Activated naive CD8-positive, alpha-beta T cell treated with anti-CD3 and anti-CD28 coated beads for 36 hours (primary cell): Measurements from ENCODE around the gene TRIAP1. TPM values are rescaled to one million over a fixed set of nuclear protein-coding genes. Genes with fewer than 3 reads are reported as not detected.

ENCODE experiments used
- total RNA-seq, 2 experiments: library from RNA; stranded (reverse); gene quantifications; one replicate each; pipeline ENCODE4 v1.2.3, GENCODE V29; 2021

Gene TRIAP1
- total RNA-seq, 2 experiments from 2014 or later: 64.2 to 64.6 TPM

Other genes starting within 250 kb of the TRIAP1 start
- 1,000 to 10,000 TPM; 3,852 to 4,173 TPM for gene RPLP0, start 245.3 kb downstream of the TRIAP1 start, total RNA-seq
- 10 to 100 TPM; 37.1 to 39.2 TPM for gene PXN, start 180.7 kb downstream of the TRIAP1 start, total RNA-seq
- 1,000 to 10,000 TPM; 1,075 to 1,133 TPM for gene RNU4-2, start 154.5 kb downstream of the TRIAP1 start, total RNA-seq
- 100 to 1,000 TPM; 768 to 829 TPM for gene RNU4-1, start 153.1 kb downstream of the TRIAP1 start, total RNA-seq
- gene SIRT4, start 144.1 kb downstream of the TRIAP1 start, total RNA-seq: 1 to 10 TPM; 1.9 to 2.1 TPM
- not detected for gene PLA2G1B, start 118.6 kb downstream of the TRIAP1 start, total RNA-seq
- 1 to 10 TPM in 1 of 2 experiments, under 1 TPM in 1; 0.60 to 1.7 TPM for gene MSI1, start 77.2 kb downstream of the TRIAP1 start, total RNA-seq
- gene COX6A1, start 8.3 kb downstream of the TRIAP1 start, total RNA-seq: 100 to 1,000 TPM; 449 to 455 TPM
- gene GATC, start 60 bp upstream of the TRIAP1 start, total RNA-seq: 10 to 100 TPM; 25.0 to 30.5 TPM
- 100 to 1,000 TPM; 288 to 292 TPM for gene SRSF9, start 23.4 kb upstream of the TRIAP1 start, total RNA-seq
- 100 to 1,000 TPM; 214 to 226 TPM for gene DYNLL1, start 49.7 kb upstream of the TRIAP1 start, total RNA-seq
- gene COQ5, start 82.8 kb upstream of the TRIAP1 start, total RNA-seq: 10 to 100 TPM; 35.0 to 35.6 TPM
- gene RNF10, start 88.0 kb upstream of the TRIAP1 start, total RNA-seq: 100 to 1,000 TPM; 142 to 164 TPM
- 10 to 100 TPM; 60.0 to 61.9 TPM for gene POP5, start 135.0 kb upstream of the TRIAP1 start, total RNA-seq
- 1 to 10 TPM in 1 of 2 experiments, under 1 TPM in 1; 0.94 to 2.0 TPM for gene CABP1, start 194.2 kb upstream of the TRIAP1 start, total RNA-seq
- gene MLEC, start 240.8 kb upstream of the TRIAP1 start, total RNA-seq: 10 to 100 TPM; 93.1 to 99.5 TPM